ENCODE data around the gene ITM2B. TPM values are rescaled to one million over a fixed set of nuclear protein-coding genes. Genes with fewer than 3 reads are reported as not detected.

The ITM2B gene
- total RNA-seq, 1 experiment from 2014 or later = 105 TPM

- Histone ChIP-seq H3K36me3 (ENCODE audit: low read depth, low read length) (no peaks in the 10 kb centered on the region), H3F3A (ENCODE audit: low read length, unreplicated experiment) (no peaks in the 10 kb centered on the region), H3K4me3 (ENCODE audit: low read length) (no peak overlapping the region), H4K20me1 (ENCODE audit: low read length) (no peaks in the 10 kb centered on the region), H2AFZ (ENCODE audit: low read length) (peak overlapping the region; percentile 38; the same call in 1 of the 2 replicates), H3K79me2 (ENCODE audit: low read length) (no peaks in the 10 kb centered on the region), H3K4me2 (ENCODE audit: low read length) (no peak overlapping the region), H3K9me3 (ENCODE audit: low read length) (no peaks in the 10 kb centered on the region), H3K27me3 (ENCODE audit: low read length) (no peaks in the 10 kb centered on the region), H3K27ac (ENCODE audit: low read length) (no peak overlapping the region), H3K4me1 (ENCODE audit: insufficient read depth, low read length) (no peaks in the 10 kb centered on the region), H3K9ac (ENCODE audit: low read length) (no peak overlapping the region), H3K9me2 (replicated peaks; ENCODE audit: low read length) (no peaks in the 10 kb centered on the region)
- ATAC-seq = no peak
- POLR2A ChIA-PET (ENCODE audit: unreplicated experiment) = no interaction called here
- intact Hi-C loops (cut with micrococcal nuclease) = no loop called here
- CTCF ChIA-PET = no interaction called here
- no TSS peak for BruUV-seq (replicated peaks)
- TF ChIP-seq EZH2phosphoT487 (IDR thresholded peaks at IDR 0.05; ENCODE audit: borderline replicate concordance, low read length) (no peak), EZH2 (IDR thresholded peaks at IDR 0.05; ENCODE audit: low read length, unreplicated experiment) (no peak)
- DNase-seq = no peak
Measured at GRCh38 chr13:48221686-48222187, 11.3 kb upstream of the ITM2B start.

GRCh38 chr13:48222358-48223301 lies 10.4 kb upstream of the ITM2B start:
- Histone ChIP-seq H3K27ac (ENCODE audit: low read length) (no peak overlapping the region), H3K4me3 (ENCODE audit: low read length) (peak overlapping the region; percentile 47), H3K4me1 (ENCODE audit: insufficient read depth, low read length) (no peaks in the 10 kb centered on the region), H3K4me2 (ENCODE audit: low read length) (peak overlapping the region; percentile 63), H3K36me3 (ENCODE audit: low read depth, low read length) (no peaks in the 10 kb centered on the region), H2AFZ (ENCODE audit: low read length) (peak overlapping the region; percentile 30; the same call in 1 of the 2 replicates), H3K9me2 (replicated peaks; ENCODE audit: low read length) (no peaks in the 10 kb centered on the region), H3K9ac (ENCODE audit: low read length) (no peak overlapping the region), H3K27me3 (ENCODE audit: low read length) (no peaks in the 10 kb centered on the region), H3K79me2 (ENCODE audit: low read length) (no peaks in the 10 kb centered on the region), H4K20me1 (ENCODE audit: low read length) (no peaks in the 10 kb centered on the region), H3F3A (ENCODE audit: low read length, unreplicated experiment) (no peaks in the 10 kb centered on the region), H3K9me3 (ENCODE audit: low read length) (no peaks in the 10 kb centered on the region)
- intact Hi-C loops (cut with micrococcal nuclease) = no loop called here
- no peak for ATAC-seq
- no peak for DNase-seq
- no TSS peak for BruUV-seq (replicated peaks)
- no peak for TF ChIP-seq EZH2phosphoT487 (IDR thresholded peaks at IDR 0.05; ENCODE audit: borderline replicate concordance, low read length)
- TF ChIP-seq CTCF (conservative IDR thresholded peaks at IDR 0.05; ENCODE audit: low read depth, low read length) = no peak
- TF ChIP-seq EZH2 (IDR thresholded peaks at IDR 0.05; ENCODE audit: low read length, unreplicated experiment) = no peak
- POLR2A ChIA-PET (ENCODE audit: unreplicated experiment) = no interaction called here
- CTCF ChIA-PET = no interaction called here

- H3K36me3 ChIP-seq (ENCODE audit: low read depth, low read length) = no peaks in the 10 kb centered on the region
- no peak overlapping the region for H2AFZ ChIP-seq (ENCODE audit: low read length)
- ChIA-PET POLR2A (ENCODE audit: unreplicated experiment) (no interaction called here), CTCF (no interaction called here)
- H3K27ac ChIP-seq (ENCODE audit: low read length) = no peak overlapping the region
- BruUV-seq (replicated peaks) = no TSS peak
- H3K4me3 ChIP-seq (ENCODE audit: low read length) = no peak overlapping the region
- no peak overlapping the region for H3K9ac ChIP-seq (ENCODE audit: low read length)
- H3F3A ChIP-seq (ENCODE audit: low read length, unreplicated experiment) = no peaks in the 10 kb centered on the region
- H3K79me2 ChIP-seq (ENCODE audit: low read length) = no peaks in the 10 kb centered on the region
- ATAC-seq = no peak
- H4K20me1 ChIP-seq (ENCODE audit: low read length) = no peaks in the 10 kb centered on the region
- intact Hi-C loops (cut with micrococcal nuclease) = no loop called here
- no peaks in the 10 kb centered on the region for H3K9me2 ChIP-seq (replicated peaks; ENCODE audit: low read length)
- no peaks in the 10 kb centered on the region for H3K9me3 ChIP-seq (ENCODE audit: low read length)
- DNase-seq = no peak
- no peaks in the 10 kb centered on the region for H3K4me1 ChIP-seq (ENCODE audit: insufficient read depth, low read length)
- no peaks in the 10 kb centered on the region for H3K27me3 ChIP-seq (ENCODE audit: low read length)
- no peak overlapping the region for H3K4me2 ChIP-seq (ENCODE audit: low read length)
- no peak for TF ChIP-seq CTCF (conservative IDR thresholded peaks at IDR 0.05; ENCODE audit: low read depth, low read length)
- TF ChIP-seq EZH2 (IDR thresholded peaks at IDR 0.05; ENCODE audit: low read length, unreplicated experiment) = no peak
- no peak for TF ChIP-seq EZH2phosphoT487 (IDR thresholded peaks at IDR 0.05; ENCODE audit: borderline replicate concordance, low read length)
Measured at GRCh38 chr13:48224701-48225100, 8.3 kb upstream of the ITM2B start.
